ENCODE data around the gene COL4A2.

Gene COL4A2

DNA sequence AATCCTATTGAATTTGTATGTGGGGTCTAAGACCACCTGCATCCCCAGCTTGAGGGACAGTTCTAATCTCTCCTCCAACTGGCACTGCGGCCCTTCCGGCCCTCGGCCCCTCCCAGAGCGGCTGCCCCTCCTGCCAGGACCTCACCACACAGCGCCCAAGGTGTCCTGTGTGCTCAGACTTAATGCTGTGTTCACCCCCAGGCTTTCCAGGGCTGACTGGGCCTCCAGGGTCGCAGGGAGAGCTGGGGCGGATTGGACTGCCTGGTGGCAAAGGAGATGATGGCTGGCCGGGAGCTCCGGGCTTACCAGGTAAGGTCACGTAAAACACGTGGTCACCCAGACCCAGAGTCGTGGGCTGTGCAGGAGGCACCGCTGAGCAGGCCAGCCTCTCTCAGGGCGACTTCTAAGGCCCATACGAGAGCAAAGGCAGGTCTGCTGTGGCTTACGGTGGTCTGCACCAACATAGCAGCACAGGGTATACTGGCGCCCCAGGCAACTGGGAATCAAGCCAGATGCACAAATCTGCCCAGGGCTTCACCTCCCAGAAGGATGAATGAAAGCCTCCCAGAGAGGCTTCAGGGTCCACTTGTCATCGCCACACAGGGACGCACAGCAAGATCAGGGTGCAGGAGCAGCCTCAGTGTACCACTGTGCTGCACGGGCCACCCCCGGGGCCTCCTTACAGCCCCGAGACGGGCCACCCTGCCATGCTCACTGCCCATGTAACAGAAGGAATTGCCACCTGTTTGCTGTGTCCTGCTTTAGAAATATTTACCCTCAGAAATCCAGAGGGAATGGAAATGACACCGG lies 185.0 kb downstream of the COL4A2 start:
- Histone ChIP-seq H3K27me3 (ENCODE audit: insufficient read depth, low read length) (no peaks in the 10 kb centered on the region), H3K4me1 (ENCODE audit: insufficient read depth, low read length, severe bottlenecking) (no peaks in the 10 kb centered on the region), H3K4me2 (ENCODE audit: low read length) (no peak overlapping the region), H3K4me3 (ENCODE audit: low read depth, low read length, poor library complexity, severe bottlenecking) (no peak overlapping the region), H4K20me1 (ENCODE audit: insufficient read depth, low read length) (no peaks in the 10 kb centered on the region), H2AFZ (ENCODE audit: low read length) (no peak overlapping the region), H3K27ac (ENCODE audit: low read depth, low read length, poor library complexity, severe bottlenecking) (no peak overlapping the region), H3K9ac (ENCODE audit: low read length) (no peak overlapping the region), H3F3A (ENCODE audit: insufficient read depth, low read length) (no peaks in the 10 kb centered on the region), H3K9me2 (ENCODE audit: low read depth, low read length) (no peaks in the 10 kb centered on the region), H3K9me3 (ENCODE audit: low read length) (no peaks in the 10 kb centered on the region), H3K79me2 (ENCODE audit: insufficient read depth, low read length) (no peaks in the 10 kb centered on the region), H3K36me3 (ENCODE audit: insufficient read depth, low read length) (no peaks in the 10 kb centered on the region)
- TF ChIP-seq, protein P1, sequence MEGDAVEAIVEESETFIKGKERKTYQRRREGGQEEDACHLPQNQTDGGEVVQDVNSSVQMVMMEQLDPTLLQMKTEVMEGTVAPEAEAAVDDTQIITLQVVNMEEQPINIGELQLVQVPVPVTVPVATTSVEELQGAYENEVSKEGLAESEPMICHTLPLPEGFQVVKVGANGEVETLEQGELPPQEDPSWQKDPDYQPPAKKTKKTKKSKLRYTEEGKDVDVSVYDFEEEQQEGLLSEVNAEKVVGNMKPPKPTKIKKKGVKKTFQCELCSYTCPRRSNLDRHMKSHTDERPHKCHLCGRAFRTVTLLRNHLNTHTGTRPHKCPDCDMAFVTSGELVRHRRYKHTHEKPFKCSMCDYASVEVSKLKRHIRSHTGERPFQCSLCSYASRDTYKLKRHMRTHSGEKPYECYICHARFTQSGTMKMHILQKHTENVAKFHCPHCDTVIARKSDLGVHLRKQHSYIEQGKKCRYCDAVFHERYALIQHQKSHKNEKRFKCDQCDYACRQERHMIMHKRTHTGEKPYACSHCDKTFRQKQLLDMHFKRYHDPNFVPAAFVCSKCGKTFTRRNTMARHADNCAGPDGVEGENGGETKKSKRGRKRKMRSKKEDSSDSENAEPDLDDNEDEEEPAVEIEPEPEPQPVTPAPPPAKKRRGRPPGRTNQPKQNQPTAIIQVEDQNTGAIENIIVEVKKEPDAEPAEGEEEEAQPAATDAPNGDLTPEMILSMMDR (IDR thresholded peaks at IDR 0.05; ENCODE audit: low read length): no peak
- no peak for TF ChIP-seq EZH2 (IDR thresholded peaks at IDR 0.05; ENCODE audit: borderline replicate concordance, low read length)

DNA sequence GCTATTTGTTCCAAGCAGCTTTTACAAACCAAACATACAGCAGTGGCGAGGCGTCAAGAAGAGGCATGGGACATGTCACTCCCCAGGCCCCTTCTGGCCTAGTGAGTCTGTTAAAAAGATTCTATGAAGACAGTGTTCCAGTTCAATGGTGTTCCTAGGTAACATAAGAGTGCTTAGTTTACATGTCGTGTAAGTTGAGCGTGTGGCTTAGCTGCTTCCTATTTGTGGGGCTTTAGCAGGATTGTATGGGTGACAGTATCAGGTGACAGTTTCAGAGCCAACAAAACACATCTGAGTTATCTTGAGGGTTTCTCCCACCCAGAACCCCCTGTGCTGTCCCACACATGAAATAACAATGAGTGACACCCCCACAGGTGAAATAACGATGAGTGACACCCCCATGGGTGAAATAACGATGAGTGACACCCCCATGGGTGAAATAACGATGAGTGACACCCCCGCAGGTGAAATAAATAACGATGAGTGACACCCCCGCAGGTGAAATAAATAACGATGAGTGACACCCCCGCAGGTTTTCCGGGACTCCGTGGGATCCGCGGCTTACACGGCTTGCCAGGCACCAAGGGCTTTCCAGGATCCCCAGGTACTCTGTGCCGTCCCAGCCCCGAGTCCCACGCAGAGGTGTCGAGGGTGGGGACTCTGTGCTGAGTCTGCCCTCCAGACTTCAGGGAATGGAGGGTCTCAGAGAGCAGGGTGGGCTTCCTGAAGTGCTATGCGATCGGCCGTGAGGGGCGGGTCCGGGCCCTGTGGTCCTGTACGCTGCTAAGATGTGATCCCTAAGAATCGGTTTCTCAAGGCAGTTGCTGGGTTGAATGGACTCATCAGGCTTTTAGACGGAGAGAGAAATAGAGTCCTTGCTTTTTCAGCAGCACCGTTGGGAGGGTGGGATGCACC lies 185.9 kb downstream of the COL4A2 start:
- Histone ChIP-seq H3K9ac (ENCODE audit: low read length) (no peak overlapping the region), H3K36me3 (ENCODE audit: insufficient read depth, low read length) (no peaks in the 10 kb centered on the region), H3K4me3 (ENCODE audit: low read depth, low read length, poor library complexity, severe bottlenecking) (no peak overlapping the region)

DNA sequence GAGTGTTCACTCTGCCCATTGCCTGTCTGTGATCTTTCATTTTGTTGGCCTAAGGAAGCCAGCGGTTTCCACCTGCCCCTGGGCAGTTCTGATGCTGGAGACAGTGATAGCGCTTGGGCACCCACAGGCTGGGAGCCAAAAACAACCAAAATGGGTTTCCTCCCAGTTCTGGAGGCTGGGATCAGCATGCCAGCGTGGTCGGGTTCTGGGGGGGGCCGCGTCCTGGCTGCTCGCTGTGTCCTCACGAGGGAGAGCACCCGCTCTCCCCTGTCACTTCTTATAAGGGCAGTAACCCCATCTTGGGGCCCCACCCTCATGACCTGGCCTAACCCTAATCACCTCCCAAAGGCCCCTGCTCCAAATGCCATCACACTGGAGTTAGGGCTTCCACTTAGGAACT lies 186.5 kb downstream of the COL4A2 start:
- H3K27me3 ChIP-seq (ENCODE audit: insufficient read depth, low read length): no peaks in the 10 kb centered on the region
- H3K9me3 ChIP-seq (ENCODE audit: low read length): no peaks in the 10 kb centered on the region
- no peaks in the 10 kb centered on the region for H3K9me2 ChIP-seq (ENCODE audit: low read depth, low read length)
- no peaks in the 10 kb centered on the region for H3K79me2 ChIP-seq (ENCODE audit: insufficient read depth, low read length)
- no peaks in the 10 kb centered on the region for H3K36me3 ChIP-seq (ENCODE audit: insufficient read depth, low read length)
- H3K9ac ChIP-seq (ENCODE audit: low read length): no peak overlapping the region
- no peaks in the 10 kb centered on the region for H4K20me1 ChIP-seq (ENCODE audit: insufficient read depth, low read length)
- H3F3A ChIP-seq (ENCODE audit: insufficient read depth, low read length): no peaks in the 10 kb centered on the region
- H3K4me3 ChIP-seq (ENCODE audit: low read depth, low read length, poor library complexity, severe bottlenecking): no peak overlapping the region
- H3K27ac ChIP-seq (ENCODE audit: low read depth, low read length, poor library complexity, severe bottlenecking): no peak overlapping the region
- TF ChIP-seq, protein P1 (IDR thresholded peaks at IDR 0.05; ENCODE audit: low read length): no peak
- no peak for TF ChIP-seq EZH2 (IDR thresholded peaks at IDR 0.05; ENCODE audit: borderline replicate concordance, low read length)
- H2AFZ ChIP-seq (ENCODE audit: low read length): no peak overlapping the region
- no peak overlapping the region for H3K4me2 ChIP-seq (ENCODE audit: low read length)
- H3K4me1 ChIP-seq (ENCODE audit: insufficient read depth, low read length, severe bottlenecking): no peaks in the 10 kb centered on the region

More for the DNA sequence above, 185.9 kb downstream of the COL4A2 start:
- H3K4me2 ChIP-seq (ENCODE audit: low read length): no peak overlapping the region
- no peaks in the 10 kb centered on the region for H3K27me3 ChIP-seq (ENCODE audit: insufficient read depth, low read length)
- no peak overlapping the region for H2AFZ ChIP-seq (ENCODE audit: low read length)
- H3F3A ChIP-seq (ENCODE audit: insufficient read depth, low read length): no peaks in the 10 kb centered on the region
- H3K9me3 ChIP-seq (ENCODE audit: low read length): no peaks in the 10 kb centered on the region
- H4K20me1 ChIP-seq (ENCODE audit: insufficient read depth, low read length): no peaks in the 10 kb centered on the region
- H3K27ac ChIP-seq (ENCODE audit: low read depth, low read length, poor library complexity, severe bottlenecking): no peak overlapping the region
- H3K4me1 ChIP-seq (ENCODE audit: insufficient read depth, low read length, severe bottlenecking): no peaks in the 10 kb centered on the region
- no peaks in the 10 kb centered on the region for H3K9me2 ChIP-seq (ENCODE audit: low read depth, low read length)
- no peaks in the 10 kb centered on the region for H3K79me2 ChIP-seq (ENCODE audit: insufficient read depth, low read length)
- TF ChIP-seq EZH2 (IDR thresholded peaks at IDR 0.05; ENCODE audit: borderline replicate concordance, low read length): no peak
- TF ChIP-seq, protein P1 (IDR thresholded peaks at IDR 0.05; ENCODE audit: low read length): no peak
